NCI-H2107 treated with DMSO at 0.1 percent for 48 hours (cell line): ENCODE data around the gene SLC25A6.
"Not testable (repeated sequence)": the region's sequence is repeated elsewhere in the genome, so short reads cannot be mapped to it uniquely, and the experiment has no call there.

Source experiments
- DNase-seq: peaks from one replicate; lab custom pipeline; 2025; ENCODE audit not compliant: unreplicated experiment; lab: John Stamatoyannopoulos, UW

The SLC25A6 gene

GRCh38 chrX:1390621-1391369 is 1.1 kb downstream of the SLC25A6 start:
- no peak for DNase-seq

- no peak for DNase-seq
These were observed 2.0 kb downstream of the SLC25A6 start for GRCh38 chrX:1389993-1390285.

DNA sequence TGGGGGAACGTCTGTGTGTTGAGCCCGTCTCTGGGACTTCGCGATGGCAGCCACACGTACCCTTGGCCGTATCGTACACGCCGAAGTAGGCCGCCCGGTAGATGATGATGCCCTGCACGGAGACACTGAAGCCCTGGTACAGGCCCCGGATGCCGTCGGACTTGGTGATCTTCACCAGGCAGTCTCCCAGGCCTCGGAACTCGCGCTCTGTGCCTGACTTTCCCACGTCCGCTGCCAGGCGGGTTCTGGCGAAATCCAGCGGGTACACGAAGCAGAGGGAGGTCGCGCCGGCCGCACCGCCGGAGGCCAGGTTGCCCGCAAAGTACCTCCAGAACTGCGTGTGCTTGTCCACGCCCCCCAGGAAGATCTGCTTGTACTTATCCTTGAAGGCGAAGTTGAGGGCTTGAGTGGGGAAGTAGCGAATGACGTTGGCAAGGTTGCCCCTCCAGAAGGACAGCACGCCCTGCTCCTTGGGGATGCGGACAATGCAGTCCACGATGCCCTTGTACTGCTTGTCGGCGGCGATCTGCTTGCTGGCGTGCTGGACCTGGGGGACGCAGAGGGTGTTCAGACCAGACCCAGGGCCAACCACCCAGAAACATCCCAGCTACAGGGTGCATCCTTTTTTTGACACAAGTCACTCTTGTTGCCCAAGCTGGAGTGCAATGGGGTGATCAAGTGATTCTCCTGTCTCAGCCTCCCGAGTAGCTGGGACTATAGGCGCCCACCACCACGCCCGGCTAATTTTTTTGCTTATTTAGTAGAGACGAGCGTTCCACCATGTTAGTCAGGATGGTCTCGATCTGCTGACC is 2.5 kb downstream of the SLC25A6 start:
- no peak for DNase-seq

- DNase-seq: no peak
These were observed 3.3 kb downstream of the SLC25A6 start for GRCh38 chrX:1388651-1389050.

DNA sequence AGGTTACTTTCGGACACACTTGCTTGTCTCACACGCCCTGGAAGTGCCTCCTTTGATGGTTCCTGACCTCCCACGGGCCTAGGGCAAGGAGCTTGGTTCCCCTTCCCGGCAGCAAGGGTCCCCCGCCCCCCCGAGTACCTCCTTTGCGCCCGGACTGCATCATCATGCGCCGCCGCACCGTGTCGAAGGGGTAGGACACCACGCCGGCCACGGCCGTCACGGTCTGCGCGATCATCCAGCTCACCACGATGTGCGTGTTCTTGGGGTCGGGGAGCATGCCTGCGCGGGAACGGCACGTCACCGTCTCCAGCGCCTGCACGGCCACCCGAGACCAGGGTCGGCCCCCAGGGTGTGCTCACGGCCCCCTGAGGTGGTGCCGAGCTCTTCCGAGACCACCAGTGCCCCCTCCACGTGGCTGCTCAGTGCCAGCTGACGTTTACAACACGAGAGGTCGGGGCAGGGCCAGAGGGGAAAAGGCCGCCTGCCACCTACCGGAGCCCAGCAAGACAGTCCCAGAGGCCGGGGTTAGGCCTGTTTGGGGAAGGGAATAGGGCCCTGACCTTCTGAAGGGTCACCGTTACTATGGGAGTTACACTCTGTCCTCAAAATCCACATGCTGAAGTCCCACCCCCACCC is 4.7 kb downstream of the SLC25A6 start:
- DNase-seq: no peak

DNA sequence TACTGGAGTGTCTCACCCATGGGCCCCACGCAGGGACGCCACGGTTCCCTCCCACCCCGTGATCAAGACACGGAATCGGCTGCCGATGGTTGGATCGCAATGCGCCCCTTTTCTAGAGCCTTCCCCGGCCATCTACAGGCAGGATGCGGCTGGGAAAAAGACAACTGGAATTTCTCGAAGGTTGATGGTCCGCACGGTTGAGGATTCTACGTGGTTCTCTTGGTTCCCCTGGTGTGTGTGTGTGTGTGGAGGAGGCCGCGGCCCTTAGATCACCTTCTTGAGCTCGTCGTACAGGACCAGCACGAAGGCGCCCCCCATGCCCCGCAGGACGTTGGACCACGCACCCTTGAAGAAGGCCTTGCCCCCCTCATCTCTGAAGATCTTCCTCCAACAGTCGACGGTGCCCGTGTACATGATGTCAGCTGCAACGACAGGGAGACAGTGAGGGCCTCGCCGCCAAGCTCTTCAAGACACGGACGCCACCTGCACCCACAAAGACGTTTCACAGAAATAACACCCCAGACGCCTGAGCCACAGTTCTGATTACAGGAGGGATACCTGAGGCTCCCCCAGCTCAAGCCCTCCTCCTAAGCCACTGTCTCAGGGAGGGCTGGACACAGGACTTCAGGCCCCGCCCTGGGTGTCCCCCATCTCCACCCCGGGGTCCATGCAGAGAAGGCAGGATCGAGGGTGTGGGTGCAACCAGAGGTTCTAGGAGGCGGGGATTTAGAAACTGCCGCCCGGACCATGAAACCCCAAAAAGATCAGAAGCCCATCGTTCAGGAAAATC is 5.4 kb downstream of the SLC25A6 start:
- DNase-seq: no peak

DNA sequence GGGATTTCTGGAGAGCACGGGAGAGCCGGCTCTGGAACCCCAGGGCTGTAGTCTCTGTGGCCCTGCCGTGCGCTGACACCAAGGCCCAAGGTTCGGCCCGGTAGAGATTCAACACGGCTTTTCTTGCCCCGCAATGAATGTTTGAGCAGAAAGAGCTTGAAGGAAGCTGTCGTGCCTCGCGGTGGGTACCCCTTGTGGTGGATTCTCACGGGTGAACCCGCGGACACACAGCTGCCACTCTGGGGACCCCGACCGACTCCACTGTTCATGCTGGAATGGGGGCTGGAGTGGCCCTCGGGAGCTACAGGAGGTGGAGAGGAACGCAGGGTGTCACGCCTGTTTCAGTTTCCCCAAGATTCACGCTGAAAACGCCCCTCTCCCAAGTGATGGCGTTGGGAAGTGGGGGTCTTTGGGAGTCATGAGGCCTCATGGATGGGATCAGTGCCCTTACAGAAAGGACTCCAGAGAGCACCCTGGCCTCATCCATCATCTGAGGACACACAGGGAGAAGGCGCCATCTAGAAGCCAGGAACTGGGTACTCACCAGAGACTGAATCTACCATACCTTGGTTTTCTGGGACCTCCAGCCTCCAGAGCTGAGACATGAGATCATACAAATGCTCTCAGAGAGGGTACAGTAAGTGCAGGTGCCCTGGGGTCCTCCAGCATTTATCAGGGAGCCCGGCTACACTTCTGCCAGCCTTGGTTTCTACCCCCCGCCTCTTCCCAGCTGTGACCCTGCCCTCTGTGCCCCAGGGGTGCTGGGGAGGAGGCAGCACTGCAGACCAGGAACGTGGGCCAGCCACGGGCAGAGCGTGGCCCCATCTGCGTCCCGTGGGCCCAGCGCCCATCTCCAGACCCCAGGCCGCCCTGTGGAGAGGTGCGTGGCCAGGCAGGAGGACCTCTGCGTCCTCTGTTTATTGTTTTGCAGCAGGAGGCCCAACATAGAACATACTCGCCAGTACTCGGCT is 6.4 kb downstream of the SLC25A6 start:
- no peak for DNase-seq

GRCh38 chrX:1384658-1385252 is 7.2 kb downstream of the SLC25A6 start:
- no peak for DNase-seq

GRCh38 chrX:1380672-1381233 is 11.2 kb downstream of the SLC25A6 start:
- no peak for DNase-seq

GRCh38 chrX:1378306-1378759 is 13.6 kb downstream of the SLC25A6 start:
- no peak for DNase-seq

GRCh38 chrX:1368385-1368698 is 23.6 kb downstream of the SLC25A6 start:
- DNase-seq: no peak

GRCh38 chrX:1366363-1366762 is 25.6 kb downstream of the SLC25A6 start:
- DNase-seq: not testable (repeated sequence)

DNA sequence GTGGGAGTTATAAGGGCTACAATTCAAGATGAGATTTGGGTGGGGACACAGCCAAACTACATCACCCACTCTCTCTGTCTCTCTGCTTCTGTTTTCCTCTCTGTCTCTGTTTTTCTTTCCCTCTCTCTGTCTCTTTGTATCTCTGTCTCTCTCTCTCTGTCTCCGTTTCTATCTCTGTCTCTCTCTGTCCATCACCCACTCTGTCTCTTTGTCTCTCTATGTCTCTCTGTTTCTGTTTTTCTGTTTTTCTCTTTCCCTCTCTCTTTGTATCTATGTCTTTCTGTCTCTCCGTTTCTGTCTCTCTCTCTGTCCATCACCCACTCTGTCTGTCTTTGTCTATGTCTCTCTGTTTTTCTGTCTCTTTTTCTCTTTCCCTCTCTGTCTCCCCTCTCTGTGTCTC is 30.0 kb downstream of the SLC25A6 start:
- DNase-seq: no peak

DNA sequence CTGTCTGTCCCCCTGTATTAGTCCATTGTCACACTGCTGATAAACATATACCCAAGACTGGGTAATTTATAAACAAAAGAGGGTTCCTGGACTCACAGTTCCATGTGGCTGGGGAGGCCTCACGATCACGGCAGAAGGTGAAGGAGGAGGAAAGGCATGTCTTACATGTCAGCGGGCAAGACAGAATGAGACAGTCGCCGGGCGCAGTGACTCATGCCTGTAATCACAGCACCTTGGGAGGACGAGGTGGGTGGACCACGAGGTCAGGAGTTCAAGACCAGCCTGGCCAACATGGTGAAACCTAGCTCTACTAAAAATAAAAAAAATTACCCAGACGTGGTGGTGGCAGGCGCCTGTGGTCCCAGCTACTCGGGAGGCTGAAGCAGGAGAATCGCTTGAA is 30.6 kb downstream of the SLC25A6 start:
- no peak for DNase-seq

- no peak for DNase-seq
These were observed 31.7 kb downstream of the SLC25A6 start for GRCh38 chrX:1360171-1360570.

DNA sequence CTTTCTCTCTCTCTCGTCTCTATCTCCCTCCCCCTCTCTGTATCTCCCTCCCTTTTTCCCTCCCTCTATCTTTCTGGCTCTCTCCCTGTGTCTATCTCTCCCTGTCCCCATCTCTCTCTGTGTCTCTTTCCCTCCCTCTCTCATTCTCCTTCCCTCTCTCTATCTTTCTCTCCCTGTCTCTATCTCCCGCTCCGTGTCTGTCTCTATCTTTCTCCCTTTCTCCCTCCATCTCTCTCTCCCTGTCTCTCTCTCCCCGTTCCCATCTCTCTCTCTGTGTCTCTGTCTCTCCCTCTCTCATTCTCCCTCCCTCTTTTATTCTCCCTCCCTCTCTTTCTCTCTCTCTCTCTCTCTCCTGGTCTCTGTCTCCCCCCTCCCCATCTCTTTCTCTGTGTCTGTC is 32.4 kb downstream of the SLC25A6 start:
- no peak for DNase-seq

GRCh38 chrX:1358793-1359476 is 33.0 kb downstream of the SLC25A6 start:
- DNase-seq: no peak

DNA sequence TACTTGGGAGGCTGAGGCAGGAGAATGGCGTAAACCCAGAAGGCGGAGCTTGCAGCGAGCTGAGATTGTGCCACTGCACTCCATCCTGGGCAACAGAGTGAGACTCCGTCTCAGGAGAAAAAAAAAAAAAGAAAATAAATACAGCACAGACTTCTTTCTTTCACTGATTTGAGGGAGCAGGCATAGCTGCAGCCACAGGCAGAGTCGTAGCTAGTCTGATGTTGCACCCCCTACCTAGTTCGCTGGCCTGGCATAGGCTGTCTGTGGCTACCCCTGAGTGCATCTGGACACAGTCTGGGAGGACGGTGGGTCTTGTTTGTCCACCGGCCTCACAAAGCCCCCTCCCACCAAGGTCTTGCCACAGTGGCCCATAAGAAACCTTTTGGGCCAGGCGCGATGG is 33.9 kb downstream of the SLC25A6 start:
- no peak for DNase-seq
